ENCODE results near the gene CRYBA1.

The CRYBA1 gene

GRCh38 chr17:29209073-29209472, 37.6 kb upstream of the CRYBA1 start:
- Histone ChIP-seq H3K4me1 (ENCODE audit: control insufficient read depth, low read depth, low read length) (no peaks in the 10 kb centered on the region), H3K4ac (ENCODE audit: low read depth, low read length) (no peak overlapping the region), H3K23ac (ENCODE audit: low read length) (no peak overlapping the region), H3K36me3 (ENCODE audit: control insufficient read depth, insufficient read depth, low read length) (no peaks in the 10 kb centered on the region), H3K56ac (ENCODE audit: low read length) (no peak overlapping the region), H4K5ac (ENCODE audit: low read length) (no peak overlapping the region), H3K18ac (ENCODE audit: low read length) (no peak overlapping the region), H2AK5ac (ENCODE audit: low read length) (no peak overlapping the region), H2BK5ac (ENCODE audit: low read length) (no peak overlapping the region), H3K4me3 (ENCODE audit: low read length) (no peak overlapping the region), H2BK15ac (replicated peaks; ENCODE audit: low read depth) (no peak overlapping the region), H3K9ac (ENCODE audit: low read length) (no peak overlapping the region), H3K4me2 (ENCODE audit: low read length) (no peak overlapping the region), H3K27ac (ENCODE audit: low read depth, low read length) (no peak overlapping the region), H2BK120ac (ENCODE audit: low read depth, low read length) (no peak overlapping the region), H4K8ac (ENCODE audit: low read depth, low read length) (no peak overlapping the region), H3K27me3 (ENCODE audit: insufficient read depth, low read length, poor library complexity) (no peaks in the 10 kb centered on the region), H3K79me1 (ENCODE audit: low read length) (no peaks in the 10 kb centered on the region), H3K79me2 (ENCODE audit: control insufficient read depth, insufficient read depth, low read length) (no peaks in the 10 kb centered on the region)
- DNase-seq = no peak
- WGBS (ENCODE audit: extremely low coverage, insufficient coverage, low lambda C conversion rate) = no CpG with 5 or more reads among the region's 5 CpGs

GRCh38 chr17:29210879-29211278, 35.8 kb upstream of the CRYBA1 start:
- Histone ChIP-seq H3K36me3 (ENCODE audit: control insufficient read depth, insufficient read depth, low read length) (no peaks in the 10 kb centered on the region), H3K4me3 (ENCODE audit: low read length) (no peak overlapping the region), H3K18ac (ENCODE audit: low read length) (no peak overlapping the region), H2BK15ac (replicated peaks; ENCODE audit: low read depth) (no peak overlapping the region), H4K8ac (ENCODE audit: low read depth, low read length) (no peak overlapping the region), H3K9ac (ENCODE audit: low read length) (no peak overlapping the region), H3K4me1 (ENCODE audit: control insufficient read depth, low read depth, low read length) (no peaks in the 10 kb centered on the region), H4K5ac (ENCODE audit: low read length) (no peak overlapping the region), H3K27ac (ENCODE audit: low read depth, low read length) (no peak overlapping the region), H3K4me2 (ENCODE audit: low read length) (no peak overlapping the region), H3K23ac (ENCODE audit: low read length) (no peak overlapping the region), H2BK120ac (ENCODE audit: low read depth, low read length) (no peak overlapping the region), H3K4ac (ENCODE audit: low read depth, low read length) (no peak overlapping the region), H3K79me2 (ENCODE audit: control insufficient read depth, insufficient read depth, low read length) (no peaks in the 10 kb centered on the region), H3K56ac (ENCODE audit: low read length) (no peak overlapping the region), H3K79me1 (ENCODE audit: low read length) (no peaks in the 10 kb centered on the region), H2AK5ac (ENCODE audit: low read length) (no peak overlapping the region), H2BK5ac (ENCODE audit: low read length) (no peak overlapping the region), H3K27me3 (ENCODE audit: insufficient read depth, low read length, poor library complexity) (no peaks in the 10 kb centered on the region)
- no peak for DNase-seq
- no CpG with 5 or more reads among the region's 2 CpGs for WGBS (ENCODE audit: extremely low coverage, insufficient coverage, low lambda C conversion rate)

- H3K4ac ChIP-seq (ENCODE audit: low read depth, low read length) = no peak overlapping the region
- H2AK5ac ChIP-seq (ENCODE audit: low read length) = no peak overlapping the region
- H3K4me1 ChIP-seq (ENCODE audit: control insufficient read depth, low read depth, low read length) = no peaks in the 10 kb centered on the region
- no peak overlapping the region for H3K56ac ChIP-seq (ENCODE audit: low read length)
- H4K5ac ChIP-seq (ENCODE audit: low read length) = no peak overlapping the region
- no peaks in the 10 kb centered on the region for H3K79me1 ChIP-seq (ENCODE audit: low read length)
- no peak overlapping the region for H2BK15ac ChIP-seq (replicated peaks; ENCODE audit: low read depth)
- H3K9ac ChIP-seq (ENCODE audit: low read length) = no peak overlapping the region
- no peak overlapping the region for H4K8ac ChIP-seq (ENCODE audit: low read depth, low read length)
- no peaks in the 10 kb centered on the region for H3K79me2 ChIP-seq (ENCODE audit: control insufficient read depth, insufficient read depth, low read length)
- H3K4me3 ChIP-seq (ENCODE audit: low read length) = no peak overlapping the region
- no peak overlapping the region for H3K4me2 ChIP-seq (ENCODE audit: low read length)
- H3K27me3 ChIP-seq (ENCODE audit: insufficient read depth, low read length, poor library complexity) = no peaks in the 10 kb centered on the region
- H3K23ac ChIP-seq (ENCODE audit: low read length) = no peak overlapping the region
- H3K36me3 ChIP-seq (ENCODE audit: control insufficient read depth, insufficient read depth, low read length) = no peaks in the 10 kb centered on the region
- no peak overlapping the region for H3K18ac ChIP-seq (ENCODE audit: low read length)
- no peak overlapping the region for H2BK5ac ChIP-seq (ENCODE audit: low read length)
- no peak for DNase-seq
- WGBS (ENCODE audit: extremely low coverage, insufficient coverage, low lambda C conversion rate) = no CpG with 5 or more reads among the region's 1 CpG
- H2BK120ac ChIP-seq (ENCODE audit: low read depth, low read length) = no peak overlapping the region
- no peak overlapping the region for H3K27ac ChIP-seq (ENCODE audit: low read depth, low read length)
Observed at GRCh38 chr17:29212094-29212631, 34.5 kb upstream of the CRYBA1 start.

- no peak overlapping the region for H3K56ac ChIP-seq (ENCODE audit: low read length)
- H2AK5ac ChIP-seq (ENCODE audit: low read length) = no peak overlapping the region
- H3K4me3 ChIP-seq (ENCODE audit: low read length) = no peak overlapping the region
- H3K79me2 ChIP-seq (ENCODE audit: control insufficient read depth, insufficient read depth, low read length) = no peaks in the 10 kb centered on the region
- no peak overlapping the region for H3K4ac ChIP-seq (ENCODE audit: low read depth, low read length)
- H2BK5ac ChIP-seq (ENCODE audit: low read length) = no peak overlapping the region
- H2BK15ac ChIP-seq (replicated peaks; ENCODE audit: low read depth) = no peak overlapping the region
- no peak overlapping the region for H3K27ac ChIP-seq (ENCODE audit: low read depth, low read length)
- H2BK120ac ChIP-seq (ENCODE audit: low read depth, low read length) = no peak overlapping the region
- H3K4me1 ChIP-seq (ENCODE audit: control insufficient read depth, low read depth, low read length) = no peaks in the 10 kb centered on the region
- H3K4me2 ChIP-seq (ENCODE audit: low read length) = no peak overlapping the region
- H3K18ac ChIP-seq (ENCODE audit: low read length) = no peak overlapping the region
- no peak overlapping the region for H4K5ac ChIP-seq (ENCODE audit: low read length)
- no peak overlapping the region for H3K9ac ChIP-seq (ENCODE audit: low read length)
- H3K79me1 ChIP-seq (ENCODE audit: low read length) = no peaks in the 10 kb centered on the region
- H4K8ac ChIP-seq (ENCODE audit: low read depth, low read length) = no peak overlapping the region
- no peaks in the 10 kb centered on the region for H3K27me3 ChIP-seq (ENCODE audit: insufficient read depth, low read length, poor library complexity)
- DNase-seq = no peak
- H3K36me3 ChIP-seq (ENCODE audit: control insufficient read depth, insufficient read depth, low read length) = no peaks in the 10 kb centered on the region
- no CpG with 5 or more reads among the region's 5 CpGs for WGBS (ENCODE audit: extremely low coverage, insufficient coverage, low lambda C conversion rate)
- no peak overlapping the region for H3K23ac ChIP-seq (ENCODE audit: low read length)
Observed at GRCh38 chr17:29212681-29213121, 34.0 kb upstream of the CRYBA1 start.

GRCh38 chr17:29214215-29215146, 32.2 kb upstream of the CRYBA1 start:
- Histone ChIP-seq H2BK15ac (replicated peaks; ENCODE audit: low read depth) (no peak overlapping the region), H3K23ac (ENCODE audit: low read length) (no peak overlapping the region), H3K4ac (ENCODE audit: low read depth, low read length) (no peak overlapping the region), H2BK120ac (ENCODE audit: low read depth, low read length) (no peak overlapping the region), H3K4me1 (ENCODE audit: control insufficient read depth, low read depth, low read length) (no peaks in the 10 kb centered on the region), H2AK5ac (ENCODE audit: low read length) (no peak overlapping the region), H3K56ac (ENCODE audit: low read length) (no peak overlapping the region), H3K79me2 (ENCODE audit: control insufficient read depth, insufficient read depth, low read length) (no peaks in the 10 kb centered on the region), H3K9ac (ENCODE audit: low read length) (no peak overlapping the region), H3K18ac (ENCODE audit: low read length) (no peak overlapping the region), H2BK5ac (ENCODE audit: low read length) (no peak overlapping the region), H4K5ac (ENCODE audit: low read length) (no peak overlapping the region), H3K27ac (ENCODE audit: low read depth, low read length) (no peak overlapping the region), H3K79me1 (ENCODE audit: low read length) (no peaks in the 10 kb centered on the region), H3K36me3 (ENCODE audit: control insufficient read depth, insufficient read depth, low read length) (no peaks in the 10 kb centered on the region), H3K4me2 (ENCODE audit: low read length) (no peak overlapping the region), H4K8ac (ENCODE audit: low read depth, low read length) (no peak overlapping the region), H3K4me3 (ENCODE audit: low read length) (no peak overlapping the region), H3K27me3 (ENCODE audit: insufficient read depth, low read length, poor library complexity) (no peaks in the 10 kb centered on the region)
- WGBS (ENCODE audit: extremely low coverage, insufficient coverage, low lambda C conversion rate) = no CpG with 5 or more reads among the region's 8 CpGs
- DNase-seq = no peak

All from mesendoderm (in vitro differentiated cells).